Keratinocyte (primary cell): ENCODE data around the gene ACOX2.

Source experiments
- CTCF ChIP-seq, 3 experiments: IDR thresholded peaks in 1 of 3; conservative IDR thresholded peaks in 1 of 3; optimal IDR thresholded peaks in 1 of 3; 2 replicates in 2 of 3; 3 replicates in 1 of 3; pipeline versions ENCODE3 to v1.5.1; 2011; ENCODE audit warnings: low read length in 3 of 3, mild to moderate bottlenecking in 3 of 3, moderate library complexity in 2 of 3, control low read depth in 1 of 3, inconsistent platforms in 1 of 3; ENCODE audit not compliant: insufficient read depth in 2 of 3; ENCODE audit errors: extremely low read depth in 1 of 3
- EZH2 ChIP-seq: IDR thresholded peaks from one replicate; pipeline ENCODE4 v1.6.1; 2012; ENCODE audit warnings: inconsistent platforms, mild to moderate bottlenecking, low read length, moderate library complexity

- no peak for TF ChIP-seq EZH2
- no peak for TF ChIP-seq CTCF (optimal IDR thresholded peaks at IDR 0.05 in 1 of 3, IDR thresholded peaks at IDR 0.05 in 1 of 3, conservative IDR thresholded peaks at IDR 0.05 in 1 of 3; ENCODE audit: extremely low read depth in 1 of 3, insufficient read depth in 2 of 3, low read length in 3 of 3)
Observed at GRCh38 chr3:58492494-58492905, 44.5 kb downstream of the ACOX2 start.
